PC-3 (cell line): Measurements from ENCODE around the gene ERRFI1. TPM values are rescaled to one million over a fixed set of nuclear protein-coding genes. Genes with fewer than 3 reads are reported as not detected.
A peak's percentile ranks its signal among the peaks of the same experiment; 100 is the strongest.

Experiments
- ATAC-seq: fragments of 200-7000 bp; cut with Tn5 transposase; 2 replicates; pipeline ENCODE4 v1.9.1; 2020; ENCODE audit warnings: mild to moderate bottlenecking, moderate library complexity
- BruUV-seq: library from RNA; stranded (reverse); fragments of 400-500 nt; replicated peaks from 2 replicates; lab custom pipeline; 2021; lab: Mats Ljungman, UMichigan
- CTCF ChIA-PET: fragments of 300-600 bp; sonication (Branson Sonifier 250); formaldehyde crosslinking; loops from one replicate; lab custom pipeline; 2022; ENCODE audit warnings: antibody characterized with exemption; lab: Charles Lee
- POLR2A ChIA-PET: fragments of 300-600 bp; sonication (Branson Sonifier 250); formaldehyde crosslinking; loops from one replicate; lab custom pipeline; 2022; ENCODE audit warnings: antibody characterized with exemption; ENCODE audit not compliant: unreplicated experiment; lab: Charles Lee
- DNase-seq: peaks from one replicate; pipeline ENCODE4 v3.0.0-alpha.2; 2015
- H2AFZ ChIP-seq: fragments of 300-600 bp; sonication (generic); 2 replicates; pipeline ENCODE4 v1.6.0; 2016; ENCODE audit warnings: antibody characterized with exemption, low read length
- H3F3A ChIP-seq: fragments of 300-600 bp; sonication (generic); one replicate; pipeline ENCODE4 v1.6.0; 2017; ENCODE audit warnings: antibody characterized with exemption, low read length, control low read depth, mild to moderate bottlenecking; ENCODE audit not compliant: unreplicated experiment
- H3K27ac ChIP-seq: fragments of 300-600 bp; sonication (generic); 2 replicates; pipeline ENCODE4 v1.5.1; 2016; ENCODE audit warnings: mild to moderate bottlenecking, low read length
- H3K27me3 ChIP-seq: fragments of 300-600 bp; sonication (generic); 2 replicates; pipeline ENCODE4 v1.6.1; 2016; ENCODE audit warnings: low read length, mixed read lengths
- H3K36me3 ChIP-seq: fragments of 300-600 bp; sonication (generic); 2 replicates; pipeline ENCODE4 v1.6.1; 2016; ENCODE audit warnings: low read depth, mixed run types, low read length, mixed read lengths
- H3K4me1 ChIP-seq: fragments of 300-600 bp; sonication (generic); 2 replicates; pipeline ENCODE4 v1.5.1; 2016; ENCODE audit warnings: low read length; ENCODE audit not compliant: insufficient read depth
- H3K4me2 ChIP-seq: fragments of 300-600 bp; sonication (generic); 2 replicates; pipeline ENCODE4 v1.6.0; 2016; ENCODE audit warnings: low read length
- H3K4me3 ChIP-seq: fragments of 300-600 bp; sonication (generic); 2 replicates; pipeline ENCODE4 v1.5.1; 2016; ENCODE audit warnings: mild to moderate bottlenecking, low read length, mixed read lengths
- H3K79me2 ChIP-seq: fragments of 300-600 bp; sonication (generic); 2 replicates; pipeline ENCODE4 v1.6.1; 2017; ENCODE audit warnings: low read length, mixed read lengths
- H3K9ac ChIP-seq: fragments of 300-600 bp; sonication (generic); 2 replicates; pipeline ENCODE4 v1.6.0; 2016; ENCODE audit warnings: mild to moderate bottlenecking, low read length
- H3K9me2 ChIP-seq: fragments of 300-600 bp; sonication (generic); replicated peaks from 2 replicates; pipeline ENCODE4 v1.6.1; 2016; ENCODE audit warnings: mixed run types, low read length, mixed read lengths
- H3K9me3 ChIP-seq: fragments of 300-600 bp; sonication (generic); 2 replicates; pipeline ENCODE4 v1.6.1; 2016; ENCODE audit warnings: low read length, mixed read lengths
- H4K20me1 ChIP-seq: fragments of 300-600 bp; sonication (generic); 2 replicates; pipeline ENCODE4 v1.6.1; 2016; ENCODE audit warnings: low read length, mixed read lengths
- CTCF ChIP-seq: fragments of 300-600 bp; sonication (generic); conservative IDR thresholded peaks from 2 replicates; pipeline ENCODE4 v1.5.1; 2017; ENCODE audit warnings: antibody characterized with exemption, low read depth, mild to moderate bottlenecking, low read length
- EZH2 ChIP-seq: fragments of 300-600 bp; sonication (generic); IDR thresholded peaks from one replicate; pipeline ENCODE4 v1.6.1; 2017; ENCODE audit warnings: antibody characterized with exemption, mild to moderate bottlenecking, low read length; ENCODE audit not compliant: unreplicated experiment
- EZH2phosphoT487 ChIP-seq: fragments of 300-600 bp; sonication (generic); IDR thresholded peaks from 2 replicates; pipeline ENCODE4 v1.6.1; 2018; ENCODE audit warnings: mild to moderate bottlenecking, antibody characterized with exemption, low read length, borderline replicate concordance
- intact Hi-C: fragments of 100-400 bp; cut with micrococcal nuclease; formaldehyde crosslinking; loops from 2 replicates; pipeline ENCODE4 v1.9.0; 2023
- total RNA-seq: library from RNA; depleted of rRNA; stranded (reverse); fragments of >200 nt; gene quantifications from 2 replicates; pipeline ENCODE4 v1.2.3, GENCODE V29; 2014

The ERRFI1 gene
- total RNA-seq, 1 experiment from 2014 or later: 218 TPM

- Histone ChIP-seq H3K9ac (no peak overlapping the region), H3K9me2 (no peaks in the 10 kb centered on the region), H3F3A (peaks cover 12% of the 10 kb centered on the region), H3K4me2 (no peak overlapping the region), H2AFZ (no peak overlapping the region), H3K79me2 (no peaks in the 10 kb centered on the region), H3K9me3 (no peaks in the 10 kb centered on the region), H3K4me1 (peaks cover 58% of the 10 kb centered on the region), H3K36me3 (no peaks in the 10 kb centered on the region), H3K27ac (no peak overlapping the region), H4K20me1 (no peaks in the 10 kb centered on the region), H3K4me3 (no peak overlapping the region), H3K27me3 (no peaks in the 10 kb centered on the region)
- ATAC-seq (no peak), DNase-seq (no peak)
- BruUV-seq: no TSS peak
- intact Hi-C loops: no loop called here
- CTCF ChIA-PET: no interaction called here
- no peak for TF ChIP-seq EZH2
- no peak for TF ChIP-seq CTCF
- TF ChIP-seq EZH2phosphoT487: no peak
- POLR2A ChIA-PET: no interaction called here
Observed at GRCh38 chr1:8043621-8044020, 17.5 kb upstream of the ERRFI1 start.

DNA sequence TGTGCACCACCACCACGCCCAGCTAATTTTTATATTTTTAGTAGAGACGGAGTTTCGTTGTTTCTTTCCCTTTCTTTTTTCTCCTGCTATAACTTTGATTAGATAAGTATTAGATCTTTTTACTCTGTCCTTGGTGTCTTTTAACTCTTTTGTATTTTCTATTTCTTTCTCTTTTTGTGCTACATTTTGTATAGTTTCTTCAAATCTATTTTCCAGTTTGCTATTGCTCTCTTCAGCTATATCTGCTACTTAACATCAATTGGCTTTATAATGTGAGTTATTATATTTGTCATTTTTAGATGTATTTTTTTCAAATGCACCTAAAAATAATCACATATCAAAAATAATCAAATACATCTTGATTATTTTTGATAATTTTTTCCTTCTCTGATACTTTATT lies 16.0 kb upstream of the ERRFI1 start:
- Histone ChIP-seq H3K4me2 (no peak overlapping the region), H2AFZ (no peak overlapping the region), H3F3A (peaks cover 6% of the 10 kb centered on the region), H3K9me3 (no peaks in the 10 kb centered on the region), H3K9me2 (no peaks in the 10 kb centered on the region), H4K20me1 (no peaks in the 10 kb centered on the region), H3K27me3 (no peaks in the 10 kb centered on the region), H3K4me1 (peaks cover 46% of the 10 kb centered on the region), H3K79me2 (no peaks in the 10 kb centered on the region), H3K36me3 (no peaks in the 10 kb centered on the region), H3K4me3 (no peak overlapping the region), H3K27ac (no peak overlapping the region), H3K9ac (no peak overlapping the region)
- BruUV-seq: no TSS peak
- CTCF ChIA-PET: no interaction called here
- ATAC-seq (no peak), DNase-seq (no peak)
- POLR2A ChIA-PET: no interaction called here
- TF ChIP-seq CTCF (no peak), EZH2 (no peak), EZH2phosphoT487 (no peak)
- intact Hi-C loops: no loop called here

- Histone ChIP-seq H3F3A (peaks cover 6% of the 10 kb centered on the region), H3K9me2 (no peaks in the 10 kb centered on the region), H3K4me1 (peaks cover 30% of the 10 kb centered on the region), H3K27ac (peak overlapping the region; percentile 85), H3K4me2 (peak overlapping the region; percentile 32; the same call in 1 of the 2 replicates), H3K4me3 (no peak overlapping the region), H3K27me3 (no peaks in the 10 kb centered on the region), H3K36me3 (no peaks in the 10 kb centered on the region), H4K20me1 (no peaks in the 10 kb centered on the region), H2AFZ (no peak overlapping the region), H3K9me3 (no peaks in the 10 kb centered on the region), H3K79me2 (no peaks in the 10 kb centered on the region), H3K9ac (peak overlapping the region; percentile 52)
- peak; percentile 99 for DNase-seq
- CTCF ChIA-PET: interaction anchor here (0.6 to 0.8 kb wide), 3 partner anchors 13 to 168 kb away, joined by 3 to 4 read pairs (median 4); no protein-coding TSS in a partner anchor
- POLR2A ChIA-PET: interaction anchor here (0.5 to 1.2 kb wide), 7 partner anchors 19 to 661 kb away, joined by 3 to 13 read pairs (median 4); no protein-coding TSS in a partner anchor
- BruUV-seq: no TSS peak
- peak; percentile 97 for ATAC-seq
- intact Hi-C loops: no loop called here
- no peak for TF ChIP-seq EZH2
- TF ChIP-seq EZH2phosphoT487: no peak
Observed at GRCh38 chr1:8040586-8040985, 14.5 kb upstream of the ERRFI1 start.
